22Rv1 (cell line): ENCODE data around the gene EED.

Experiments used
- H3K27ac ChIP-seq: fragments of 450-650 bp; 2 replicates; pipeline ENCODE4 v1.5.1; 2017
- CTCF ChIP-seq: fragments of 450-650 bp; IDR thresholded peaks from 2 replicates; pipeline ENCODE4 v1.5.1; 2017; ENCODE audit warnings: mild to moderate bottlenecking
- ZFX ChIP-seq: fragments of 450-650 bp; IDR thresholded peaks from 2 replicates; pipeline ENCODE4 v1.6.1; 2017; ENCODE audit warnings: antibody characterized with exemption, borderline replicate concordance

Gene EED

GRCh38 chr11:86265194-86265593 lies 20.6 kb downstream of the EED start:
- H3K27ac ChIP-seq: no peak overlapping the region
- TF ChIP-seq ZFX (no peak), CTCF (no peak)

GRCh38 chr11:86269645-86270044 lies 25.1 kb downstream of the EED start:
- no peak overlapping the region for H3K27ac ChIP-seq
- no peak for TF ChIP-seq CTCF
- TF ChIP-seq ZFX: no peak

- no peak overlapping the region for H3K27ac ChIP-seq
- TF ChIP-seq ZFX (no peak), CTCF (peak; percentile 55)
Measured at GRCh38 chr11:86274503-86274902, 29.9 kb downstream of the EED start.

GRCh38 chr11:86274999-86275398 lies 30.4 kb downstream of the EED start:
- H3K27ac ChIP-seq: no peak overlapping the region
- TF ChIP-seq ZFX (no peak), CTCF (no peak)

GRCh38 chr11:86275493-86276370 lies 31.2 kb downstream of the EED start:
- no peak for TF ChIP-seq ZFX
- TF ChIP-seq CTCF: no peak
- no peak overlapping the region for H3K27ac ChIP-seq

- no peak overlapping the region for H3K27ac ChIP-seq
- TF ChIP-seq ZFX (no peak), CTCF (no peak)
Measured at GRCh38 chr11:86277741-86278140, 33.2 kb downstream of the EED start.

GRCh38 chr11:86278226-86278625 lies 33.7 kb downstream of the EED start:
- H3K27ac ChIP-seq: no peak overlapping the region
- TF ChIP-seq ZFX (no peak), CTCF (no peak)
